Measurements from ENCODE around the gene PGAM5. TPM values are rescaled to one million over a fixed set of nuclear protein-coding genes. Genes with fewer than 3 reads are reported as not detected.

The PGAM5 gene
- total RNA-seq, 1 experiment from 2014 or later, result 121 TPM

DNA sequence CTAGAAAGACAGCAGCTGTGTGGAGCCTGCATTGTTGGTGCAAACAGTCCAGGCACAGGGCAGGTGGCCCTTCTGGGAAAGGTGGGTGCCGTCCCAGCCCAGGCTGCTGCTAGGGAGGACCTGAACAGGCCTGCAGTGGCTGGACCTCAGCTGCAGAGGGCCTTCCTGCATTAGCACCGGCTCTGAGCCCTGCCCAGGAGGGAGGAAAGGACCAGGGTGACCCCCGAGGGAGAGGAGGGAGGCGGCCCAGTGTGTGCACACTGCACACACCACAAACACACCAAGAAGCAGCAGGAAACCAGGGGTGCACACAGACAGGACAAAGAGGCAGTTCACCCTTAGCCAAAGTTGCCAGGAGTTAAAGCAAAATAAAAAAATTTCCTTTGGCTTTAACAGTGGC is 8.0 kb upstream of the PGAM5 start:
- DNase-seq (ENCODE audit: low spot score), result no peak
- TF ChIP-seq CTCF (conservative IDR thresholded peaks at IDR 0.05; ENCODE audit: low read depth, low read length), result no peak
- no peak for TF ChIP-seq EZH2 (IDR thresholded peaks at IDR 0.05; ENCODE audit: borderline replicate concordance, low read depth, low read length, poor library complexity, severe bottlenecking)
- ChIA-PET POLR2A (ENCODE audit: low non-redundant PET) (no interaction called here), CTCF (no interaction called here)
- no peaks in the 10 kb centered on the region for H3K27me3 ChIP-seq (replicated peaks; ENCODE audit: insufficient read depth, low read depth, low read length, poor library complexity)
- no peaks in the 10 kb centered on the region for H3K4me1 ChIP-seq (ENCODE audit: insufficient read depth, low read length, poor library complexity, severe bottlenecking)
- BruUV-seq (replicated peaks), result no TSS peak
- no peak overlapping the region for H3K4me3 ChIP-seq (ENCODE audit: low read depth, low read length, poor library complexity, severe bottlenecking)
- intact Hi-C loops (cut with micrococcal nuclease; ENCODE audit: unreplicated experiment), result no loop called here
- H3K9me3 ChIP-seq (ENCODE audit: low read depth, low read length, poor library complexity, severe bottlenecking), result no peaks in the 10 kb centered on the region
- peaks cover 38% of the 10 kb centered on the region for H3K36me3 ChIP-seq (ENCODE audit: insufficient read depth, low read length, poor library complexity, severe bottlenecking)
- no peak overlapping the region for H3K27ac ChIP-seq (ENCODE audit: low read depth, low read length, poor library complexity, severe bottlenecking)

DNA sequence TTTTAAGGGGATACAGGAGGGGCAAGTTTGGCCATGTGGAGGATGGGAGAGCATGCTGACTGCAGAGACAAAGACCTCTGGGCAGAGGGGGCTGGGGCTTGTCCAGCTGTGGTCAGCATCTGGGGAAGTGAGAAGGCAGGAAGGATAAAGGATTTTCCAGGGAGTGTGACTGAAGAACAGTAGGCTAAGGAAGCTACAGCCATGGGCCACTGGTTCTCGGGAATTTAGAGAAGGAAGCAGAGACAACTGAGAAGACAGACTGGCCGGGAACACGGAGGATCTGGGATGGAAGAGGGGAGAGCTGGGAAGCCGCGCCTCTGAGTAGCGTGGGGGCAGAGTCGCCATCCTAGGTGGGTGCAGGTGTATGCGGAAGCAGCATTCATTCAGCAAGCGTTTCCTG is 7.0 kb upstream of the PGAM5 start:
- H3K4me3 ChIP-seq (ENCODE audit: low read depth, low read length, poor library complexity, severe bottlenecking), result no peak overlapping the region
- H3K36me3 ChIP-seq (ENCODE audit: insufficient read depth, low read length, poor library complexity, severe bottlenecking), result peaks cover 29% of the 10 kb centered on the region
- CTCF ChIA-PET, result no interaction called here
- TF ChIP-seq CTCF (conservative IDR thresholded peaks at IDR 0.05; ENCODE audit: low read depth, low read length) (no peak), EZH2 (IDR thresholded peaks at IDR 0.05; ENCODE audit: borderline replicate concordance, low read depth, low read length, poor library complexity, severe bottlenecking) (no peak)
- no TSS peak for BruUV-seq (replicated peaks)
- no peaks in the 10 kb centered on the region for H3K27me3 ChIP-seq (replicated peaks; ENCODE audit: insufficient read depth, low read depth, low read length, poor library complexity)
- intact Hi-C loops (cut with micrococcal nuclease; ENCODE audit: unreplicated experiment), result no loop called here
- H3K27ac ChIP-seq (ENCODE audit: low read depth, low read length, poor library complexity, severe bottlenecking), result no peak overlapping the region
- no peaks in the 10 kb centered on the region for H3K9me3 ChIP-seq (ENCODE audit: low read depth, low read length, poor library complexity, severe bottlenecking)
- H3K4me1 ChIP-seq (ENCODE audit: insufficient read depth, low read length, poor library complexity, severe bottlenecking), result no peaks in the 10 kb centered on the region
- POLR2A ChIA-PET (ENCODE audit: low non-redundant PET), result no interaction called here
- no peak for DNase-seq (ENCODE audit: low spot score)

- Histone ChIP-seq H3K36me3 (ENCODE audit: insufficient read depth, low read length, poor library complexity, severe bottlenecking) (peaks cover 5% of the 10 kb centered on the region), H3K27me3 (replicated peaks; ENCODE audit: insufficient read depth, low read depth, low read length, poor library complexity) (no peaks in the 10 kb centered on the region), H3K9me3 (ENCODE audit: low read depth, low read length, poor library complexity, severe bottlenecking) (no peaks in the 10 kb centered on the region), H3K4me3 (ENCODE audit: low read depth, low read length, poor library complexity, severe bottlenecking) (no peak overlapping the region), H3K4me1 (ENCODE audit: insufficient read depth, low read length, poor library complexity, severe bottlenecking) (no peaks in the 10 kb centered on the region), H3K27ac (ENCODE audit: low read depth, low read length, poor library complexity, severe bottlenecking) (no peak overlapping the region)
- no peak for DNase-seq (ENCODE audit: low spot score)
- no peak for TF ChIP-seq EZH2 (IDR thresholded peaks at IDR 0.05; ENCODE audit: borderline replicate concordance, low read depth, low read length, poor library complexity, severe bottlenecking)
- TF ChIP-seq CTCF (conservative IDR thresholded peaks at IDR 0.05; ENCODE audit: low read depth, low read length), result no peak
- ChIA-PET POLR2A (ENCODE audit: low non-redundant PET) (no interaction called here), CTCF (no interaction called here)
- intact Hi-C loops (cut with micrococcal nuclease; ENCODE audit: unreplicated experiment), result no loop called here
- BruUV-seq (replicated peaks), result no TSS peak
Observed at GRCh38 chr12:132707241-132707640, 3.4 kb upstream of the PGAM5 start.

Measured in A673 (cell line).